RWPE2 (cell line): ENCODE data around the gene UTY.

Source experiments
- ATAC-seq: fragments of 200-7000 bp; cut with Tn5 transposase; 3 replicates; pipeline ENCODE4 v1.9.1; 2021; ENCODE audit warnings: low read depth
- DNase-seq: peaks from one replicate; pipeline ENCODE4 v3.0.0-alpha.2; 2020; ENCODE audit warnings: low spot score
- H3K27ac ChIP-seq: fragments of 450-650 bp; 2 replicates; pipeline ENCODE4 v1.5.1; 2017; ENCODE audit warnings: mild to moderate bottlenecking; ENCODE audit not compliant: poor library complexity, severe bottlenecking
- H3K27me3 ChIP-seq: fragments of 250-450 bp; sonication (Bioruptor Pico); 2 replicates; pipeline ENCODE4 v1.5.1; 2021; ENCODE audit warnings: mild to moderate bottlenecking, moderate library complexity; ENCODE audit not compliant: insufficient read depth, poor library complexity, severe bottlenecking
- H3K36me3 ChIP-seq: fragments of 250-450 bp; sonication (Bioruptor Pico); 2 replicates; pipeline ENCODE4 v1.5.1; 2020; ENCODE audit warnings: low read depth, mild to moderate bottlenecking, moderate library complexity
- H3K4me1 ChIP-seq: fragments of 250-450 bp; sonication (Bioruptor Pico); 2 replicates; pipeline ENCODE4 v1.5.1; 2021; ENCODE audit warnings: mild to moderate bottlenecking, moderate library complexity; ENCODE audit not compliant: insufficient read depth, poor library complexity, severe bottlenecking
- H3K4me3 ChIP-seq: fragments of 250-450 bp; sonication (Bioruptor Pico); 2 replicates; pipeline ENCODE4 v1.5.1; 2021; ENCODE audit warnings: mild to moderate bottlenecking, moderate library complexity; ENCODE audit not compliant: severe bottlenecking
- H3K9me3 ChIP-seq: fragments of 250-450 bp; sonication (Bioruptor Pico); 2 replicates; pipeline ENCODE4 v1.5.1; 2021; ENCODE audit warnings: mild to moderate bottlenecking, moderate library complexity; ENCODE audit not compliant: severe bottlenecking
- TF ChIP-seq, protein P1 (sequence below): fragments of 450-650 bp; IDR thresholded peaks from one replicate; pipeline ENCODE4 v1.5.1; 2017; ENCODE audit warnings: mild to moderate bottlenecking, moderate library complexity; ENCODE audit not compliant: poor library complexity, severe bottlenecking

UTY gene

DNA sequence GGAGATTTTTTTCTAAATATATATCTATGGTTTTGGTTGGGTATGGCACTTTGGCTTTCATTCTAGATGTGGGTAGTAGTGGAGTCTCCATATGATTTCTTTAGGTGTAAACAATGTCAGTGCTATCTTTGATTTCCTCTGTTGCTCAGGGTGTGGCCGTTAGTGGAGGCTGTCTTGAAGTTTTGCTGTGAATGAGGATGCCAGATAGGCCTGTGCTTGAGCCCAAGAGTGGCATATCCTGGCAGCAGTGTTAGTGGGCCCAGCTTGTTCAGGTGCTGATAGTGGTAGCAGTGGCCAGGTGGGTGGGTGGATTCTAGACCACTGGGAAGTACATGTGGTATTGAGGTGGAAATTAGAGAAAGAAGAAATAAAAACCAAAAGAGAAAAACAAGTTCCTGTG is 8.9 kb upstream of the UTY start:
- Histone ChIP-seq H3K27me3 (no peaks in the 10 kb centered on the region), H3K27ac (no peak overlapping the region), H3K4me3 (no peak overlapping the region), H3K9me3 (no peaks in the 10 kb centered on the region), H3K4me1 (peaks cover 9% of the 10 kb centered on the region), H3K36me3 (no peaks in the 10 kb centered on the region)
- no peak for ATAC-seq
- TF ChIP-seq, protein P1, sequence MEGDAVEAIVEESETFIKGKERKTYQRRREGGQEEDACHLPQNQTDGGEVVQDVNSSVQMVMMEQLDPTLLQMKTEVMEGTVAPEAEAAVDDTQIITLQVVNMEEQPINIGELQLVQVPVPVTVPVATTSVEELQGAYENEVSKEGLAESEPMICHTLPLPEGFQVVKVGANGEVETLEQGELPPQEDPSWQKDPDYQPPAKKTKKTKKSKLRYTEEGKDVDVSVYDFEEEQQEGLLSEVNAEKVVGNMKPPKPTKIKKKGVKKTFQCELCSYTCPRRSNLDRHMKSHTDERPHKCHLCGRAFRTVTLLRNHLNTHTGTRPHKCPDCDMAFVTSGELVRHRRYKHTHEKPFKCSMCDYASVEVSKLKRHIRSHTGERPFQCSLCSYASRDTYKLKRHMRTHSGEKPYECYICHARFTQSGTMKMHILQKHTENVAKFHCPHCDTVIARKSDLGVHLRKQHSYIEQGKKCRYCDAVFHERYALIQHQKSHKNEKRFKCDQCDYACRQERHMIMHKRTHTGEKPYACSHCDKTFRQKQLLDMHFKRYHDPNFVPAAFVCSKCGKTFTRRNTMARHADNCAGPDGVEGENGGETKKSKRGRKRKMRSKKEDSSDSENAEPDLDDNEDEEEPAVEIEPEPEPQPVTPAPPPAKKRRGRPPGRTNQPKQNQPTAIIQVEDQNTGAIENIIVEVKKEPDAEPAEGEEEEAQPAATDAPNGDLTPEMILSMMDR = no peak
- no peak for DNase-seq

DNA sequence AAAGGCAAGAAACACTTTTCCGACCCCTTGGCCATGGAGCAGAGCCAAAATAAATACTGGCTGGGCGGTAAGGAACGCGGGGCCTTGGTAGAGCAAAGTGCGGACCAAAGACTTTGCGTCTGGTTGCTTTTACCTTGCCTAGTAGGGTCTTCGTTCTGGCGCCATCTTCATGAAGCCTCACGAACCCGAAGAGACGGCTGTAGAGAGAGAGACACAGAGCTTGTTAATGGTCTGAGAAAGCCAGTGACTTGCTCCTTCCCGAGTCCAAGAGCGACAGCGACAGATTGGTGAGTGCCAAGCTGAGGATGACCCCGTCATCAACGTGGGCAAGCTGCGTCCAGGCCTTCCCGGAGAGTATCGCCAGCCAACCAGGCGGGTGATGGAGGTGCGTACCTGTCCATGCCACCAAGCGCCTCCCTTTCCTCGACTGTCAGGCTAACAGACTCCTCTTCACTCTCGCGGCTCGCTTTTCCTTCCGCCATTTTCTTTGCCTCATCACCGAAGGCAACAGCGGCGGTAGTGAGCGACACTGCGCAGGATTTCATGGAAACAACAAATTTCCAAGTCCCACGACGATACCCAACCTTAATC is 617 bp downstream of the UTY start:
- Histone ChIP-seq H3K27ac (peak overlapping the region; percentile 83), H3K27me3 (no peaks in the 10 kb centered on the region), H3K9me3 (no peaks in the 10 kb centered on the region), H3K4me1 (peaks cover 32% of the 10 kb centered on the region), H3K36me3 (peaks cover 32% of the 10 kb centered on the region), H3K4me3 (peak overlapping the region; percentile 85)
- TF ChIP-seq, protein P1 = no peak
- peak; percentile 67 for ATAC-seq
- DNase-seq = peak; percentile 73

DNA sequence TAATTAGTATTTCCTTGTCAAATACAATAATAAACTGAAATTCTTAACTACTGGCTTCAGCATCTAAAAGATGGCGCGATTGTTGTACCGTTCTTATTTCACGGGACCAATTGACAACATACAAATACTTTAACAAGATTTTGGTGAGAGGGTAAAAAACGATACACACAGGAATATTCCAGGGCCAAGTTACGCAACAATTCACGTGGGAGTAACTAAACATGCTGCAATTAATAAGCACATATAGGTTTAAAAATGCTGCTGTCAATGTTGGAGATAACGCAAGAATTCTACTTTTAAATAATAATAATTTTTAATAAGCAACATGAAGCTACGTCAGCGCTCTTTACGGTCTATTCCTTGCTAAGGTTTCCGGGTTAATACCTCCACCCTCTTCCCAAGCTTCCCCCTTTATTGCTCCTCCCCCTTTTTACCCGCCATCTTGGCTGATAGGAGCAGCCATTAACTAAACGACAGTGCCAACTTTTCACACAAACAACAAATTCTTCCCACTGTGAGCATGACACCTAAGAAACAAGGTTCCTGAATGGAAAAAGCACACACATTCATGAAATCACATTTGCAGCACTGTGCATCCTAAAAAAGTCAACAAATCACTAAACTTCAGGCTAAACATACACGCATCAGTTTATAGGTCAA is 1.6 kb downstream of the UTY start:
- Histone ChIP-seq H3K4me3 (peak overlapping the region; percentile 85), H3K36me3 (peaks cover 41% of the 10 kb centered on the region), H3K27ac (peak overlapping the region; percentile 83), H3K27me3 (no peaks in the 10 kb centered on the region), H3K9me3 (no peaks in the 10 kb centered on the region), H3K4me1 (peaks cover 32% of the 10 kb centered on the region)
- ATAC-seq (peak; percentile 72), DNase-seq (no peak)
- TF ChIP-seq, protein P1 = no peak

DNA sequence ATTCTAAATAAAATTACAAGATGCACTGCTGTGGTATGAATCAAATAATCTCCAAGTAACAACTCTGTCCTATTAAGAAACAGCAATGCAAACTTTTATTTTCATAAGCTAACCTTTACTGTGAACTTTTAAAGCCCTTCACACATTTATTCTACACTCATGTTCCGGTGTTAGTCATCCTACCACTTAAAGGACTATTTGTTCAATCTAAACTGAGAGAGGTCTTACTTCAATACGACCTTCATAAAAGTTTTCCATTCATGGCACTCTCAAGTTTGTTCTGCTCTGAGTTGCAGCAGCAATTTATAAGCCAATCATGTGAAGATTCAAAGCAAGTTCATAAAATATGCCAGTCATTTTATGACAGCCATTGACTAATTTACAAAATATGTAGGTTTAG is 4.8 kb downstream of the UTY start:
- ATAC-seq = peak; percentile 3; the same call in 1 of the 3 replicates
- H3K4me1 ChIP-seq = peaks cover 32% of the 10 kb centered on the region
- TF ChIP-seq, protein P1 = no peak
- peaks cover 68% of the 10 kb centered on the region for H3K36me3 ChIP-seq
- no peaks in the 10 kb centered on the region for H3K9me3 ChIP-seq
- DNase-seq = no peak
- H3K4me3 ChIP-seq = no peak overlapping the region
- peak overlapping the region; percentile 36 for H3K27ac ChIP-seq
- no peaks in the 10 kb centered on the region for H3K27me3 ChIP-seq

DNA sequence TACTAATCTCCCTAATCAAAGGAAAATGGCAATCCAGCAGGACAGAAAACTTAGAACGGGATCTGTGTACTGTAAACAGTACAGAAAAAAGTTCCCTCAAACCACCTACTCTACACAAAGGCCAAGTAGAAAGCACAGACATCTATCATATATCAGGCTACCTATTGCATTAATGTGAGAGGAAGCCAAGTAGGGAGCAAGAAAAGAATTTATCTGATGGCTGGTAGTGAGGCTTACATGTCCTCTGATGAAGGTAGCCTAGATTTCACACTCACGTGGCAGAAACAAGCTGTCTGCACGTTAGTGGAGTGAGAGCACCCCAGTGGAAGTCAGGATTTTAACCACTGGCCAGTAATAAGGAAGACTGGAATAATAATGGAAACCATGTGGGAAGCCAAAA is 28.3 kb downstream of the UTY start:
- no peak overlapping the region for H3K27ac ChIP-seq
- DNase-seq (no peak), ATAC-seq (no peak)
- H3K27me3 ChIP-seq = no peaks in the 10 kb centered on the region
- no peaks in the 10 kb centered on the region for H3K9me3 ChIP-seq
- TF ChIP-seq, protein P1 = no peak
- H3K36me3 ChIP-seq = peaks cover 48% of the 10 kb centered on the region
- no peaks in the 10 kb centered on the region for H3K4me1 ChIP-seq
- no peak overlapping the region for H3K4me3 ChIP-seq
